HG02588 (cell line): Measurements from ENCODE around the gene RNASE8.

Source experiments
- ATAC-seq: cut with Tn5 transposase; IDR thresholded peaks from one replicate; pipeline ENCODE4 v1.9.1; 2021; ENCODE audit warnings: mild to moderate bottlenecking, moderate library complexity; ENCODE audit not compliant: unreplicated experiment

The RNASE8 gene

DNA sequence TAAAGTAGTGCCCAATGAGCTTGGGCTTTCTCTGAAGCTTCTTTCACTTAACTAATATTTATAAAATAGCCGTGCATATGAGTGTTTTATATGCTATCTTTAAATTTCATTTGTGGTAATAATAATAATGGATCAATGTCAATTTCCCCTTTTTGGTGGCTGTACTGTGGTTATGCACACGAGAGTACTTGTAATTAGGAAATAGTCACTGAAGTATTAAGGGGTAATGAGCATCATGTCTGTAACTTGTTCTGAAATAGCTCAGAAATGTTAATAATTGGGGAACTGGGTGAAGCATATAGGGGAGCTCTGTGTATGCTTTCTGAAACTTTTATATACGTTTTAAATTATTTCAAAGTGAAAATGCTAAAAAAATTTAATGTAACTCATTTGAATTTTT, 7.0 kb upstream of the RNASE8 start:
- ATAC-seq = no peak

DNA sequence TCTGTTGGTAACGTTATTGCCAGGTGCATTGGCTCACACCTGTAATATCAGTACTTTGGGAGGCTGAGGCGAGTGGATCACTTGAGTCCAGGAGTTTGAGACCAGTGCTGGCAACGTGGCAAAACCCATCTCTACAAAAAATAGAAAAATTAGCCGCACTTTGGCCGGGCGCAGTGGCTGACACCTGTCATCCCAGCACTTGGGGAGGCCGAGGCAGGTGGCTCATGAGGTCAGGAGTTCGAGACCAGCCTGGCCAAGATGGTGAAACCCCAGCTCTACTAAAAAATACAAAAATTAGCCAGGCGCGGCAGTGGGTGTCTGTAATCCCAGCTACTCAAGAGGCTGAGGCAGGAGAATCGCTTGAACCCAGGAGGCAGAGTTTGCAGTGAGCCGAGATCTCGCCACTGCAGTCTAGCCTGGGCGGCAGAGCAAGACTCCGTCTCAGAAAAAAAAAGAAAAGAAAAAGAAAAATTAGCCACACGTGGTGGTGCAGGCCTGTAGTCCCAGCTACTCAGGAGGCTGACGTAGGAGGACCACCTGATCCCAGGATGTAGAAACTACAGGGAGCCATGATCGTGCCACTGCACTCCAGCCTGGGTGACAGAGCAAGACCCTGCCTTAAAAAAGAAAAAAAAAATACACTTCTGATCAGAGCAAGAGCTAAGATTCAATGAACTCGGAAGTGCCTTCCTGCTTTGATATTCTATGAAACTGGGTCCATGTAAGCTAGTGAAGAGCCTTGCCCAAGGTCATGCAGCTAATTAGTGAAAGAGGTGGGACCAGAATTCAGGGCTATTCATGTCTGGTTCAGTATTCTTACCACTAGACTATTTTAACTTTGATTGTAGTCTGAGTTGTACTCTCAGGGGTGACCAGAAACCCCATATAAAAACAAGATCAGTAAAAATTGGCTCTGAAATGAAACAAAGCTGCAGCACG, 4.2 kb upstream of the RNASE8 start:
- ATAC-seq = no peak

DNA sequence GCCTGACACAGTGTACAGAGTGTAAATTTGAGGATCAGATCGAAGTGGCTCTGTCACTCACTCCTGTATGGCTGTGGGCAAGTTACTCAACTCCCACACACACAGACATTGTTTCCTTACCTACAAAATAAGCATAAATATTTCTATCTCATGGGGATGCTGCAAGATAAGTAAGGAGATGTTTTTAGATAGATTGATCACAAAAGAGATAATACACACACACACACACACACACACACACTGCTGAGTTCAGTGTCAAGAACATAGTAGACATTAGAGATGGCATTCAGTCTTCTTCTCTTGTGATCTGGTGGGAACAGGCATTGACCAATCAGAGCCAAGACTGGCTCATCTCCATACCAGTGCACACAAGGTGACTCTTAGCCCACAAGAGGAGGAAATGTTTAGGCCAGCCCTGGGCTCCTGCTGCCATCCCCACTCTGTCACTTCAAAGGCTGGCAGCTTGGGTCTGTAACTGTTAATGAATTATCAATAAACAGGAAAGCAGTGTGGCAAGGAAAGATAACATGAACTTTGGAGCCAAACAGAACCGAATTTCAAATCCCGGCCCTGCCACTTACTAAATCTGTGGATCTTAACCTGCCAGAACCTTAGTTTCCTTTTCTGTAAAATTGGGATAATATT, 3.4 kb upstream of the RNASE8 start:
- no peak for ATAC-seq

DNA sequence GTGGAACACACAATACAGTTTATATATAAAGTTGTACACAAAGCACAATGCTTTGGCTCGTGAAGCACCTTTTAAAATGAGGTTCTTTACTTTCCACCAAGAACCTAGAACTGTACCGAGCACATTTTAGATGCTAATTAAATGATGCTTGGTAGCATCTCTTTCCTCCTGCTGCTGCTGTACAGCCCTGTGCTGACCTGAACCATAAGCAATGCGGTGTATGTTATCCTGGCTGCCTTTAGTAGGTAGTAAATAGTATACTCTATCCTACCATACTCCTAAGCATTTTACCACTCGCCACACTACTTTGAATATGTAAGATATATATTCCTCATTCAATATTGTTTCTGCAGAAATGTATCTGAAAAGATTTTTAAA, 2.9 kb upstream of the RNASE8 start:
- ATAC-seq = no peak

DNA sequence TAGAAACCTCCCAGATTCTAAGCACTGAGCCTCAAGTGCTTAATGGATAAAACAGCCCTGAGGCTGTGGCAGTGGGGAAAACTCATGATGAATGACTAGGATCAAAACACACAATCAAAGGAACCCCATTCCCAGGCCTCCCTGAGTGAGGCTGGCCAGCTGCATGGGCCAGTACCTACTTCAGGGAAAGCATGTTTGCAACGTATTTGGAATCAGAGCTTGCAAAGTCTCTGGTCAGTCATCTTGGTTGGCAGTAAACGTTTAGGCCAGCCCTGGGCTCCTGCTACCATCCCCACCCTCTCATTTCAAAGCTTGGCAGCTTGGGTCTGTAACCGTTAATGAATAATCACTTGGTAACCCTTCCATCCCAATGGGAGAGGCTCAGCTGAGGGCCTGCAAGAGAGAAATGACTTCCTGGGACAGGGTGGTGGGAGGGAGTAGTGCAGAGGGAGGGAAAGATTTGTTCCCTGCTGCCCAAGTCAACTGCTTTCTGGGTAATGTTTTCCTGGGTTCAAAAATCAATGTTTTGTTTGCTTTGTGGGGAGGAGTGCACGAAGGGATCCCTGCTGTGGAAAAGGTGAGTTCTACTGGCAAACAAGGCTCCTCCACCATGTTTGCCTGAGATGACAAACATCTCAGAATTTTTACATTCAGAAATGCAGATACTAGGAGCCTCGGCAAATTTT, 2.0 kb upstream of the RNASE8 start:
- no peak for ATAC-seq

DNA sequence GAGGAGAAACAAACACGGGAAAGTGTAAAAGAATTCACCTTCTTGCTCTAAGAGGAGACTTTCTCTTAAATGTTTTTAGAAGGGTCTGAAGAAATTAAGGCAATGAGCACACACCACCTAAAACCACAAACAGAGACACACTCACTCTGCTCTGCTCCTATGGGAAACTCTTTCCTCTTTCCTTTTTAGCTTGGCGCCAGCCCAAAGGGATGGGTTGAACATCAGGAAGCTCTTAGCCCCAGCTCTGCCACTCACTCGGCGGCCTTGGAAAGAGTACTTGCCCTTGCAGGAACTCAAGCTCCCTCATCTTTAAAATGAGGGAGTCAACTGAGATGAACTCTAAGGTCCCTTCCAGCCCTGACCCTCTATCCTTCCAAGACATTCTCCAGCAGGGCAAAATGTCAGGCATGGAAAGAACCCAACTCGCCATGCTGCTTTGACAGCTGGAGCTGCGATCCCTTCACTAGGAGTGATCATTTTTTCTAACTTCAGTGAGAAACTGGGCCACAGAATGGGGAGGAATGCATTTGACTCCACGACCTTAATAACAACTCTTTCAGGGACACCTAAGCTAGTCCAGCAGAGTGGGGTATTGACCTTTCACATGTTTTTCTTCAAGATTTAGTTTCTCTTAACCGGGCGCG, 980 bp upstream of the RNASE8 start:
- ATAC-seq = no peak

DNA sequence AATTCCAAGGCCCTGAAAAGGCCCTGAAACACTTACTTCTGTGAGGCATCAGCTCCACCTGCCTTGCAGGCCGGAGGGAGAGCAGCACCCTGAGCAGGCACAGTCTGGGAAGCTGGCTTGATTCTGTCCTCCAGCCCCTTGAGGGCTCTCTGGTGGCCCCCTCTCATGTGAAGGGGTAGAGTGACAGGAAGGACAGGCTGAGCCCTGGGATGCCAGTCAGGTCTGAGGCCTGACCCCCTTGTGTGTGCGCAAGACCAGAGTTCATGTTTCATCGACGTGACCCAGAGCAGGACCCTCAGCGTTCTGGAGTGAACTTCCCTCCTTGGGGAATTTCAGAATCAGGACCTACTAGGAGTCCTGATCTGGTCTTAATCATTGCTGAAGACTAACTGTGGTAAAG, 1.3 kb downstream of the RNASE8 start:
- ATAC-seq = no peak

DNA sequence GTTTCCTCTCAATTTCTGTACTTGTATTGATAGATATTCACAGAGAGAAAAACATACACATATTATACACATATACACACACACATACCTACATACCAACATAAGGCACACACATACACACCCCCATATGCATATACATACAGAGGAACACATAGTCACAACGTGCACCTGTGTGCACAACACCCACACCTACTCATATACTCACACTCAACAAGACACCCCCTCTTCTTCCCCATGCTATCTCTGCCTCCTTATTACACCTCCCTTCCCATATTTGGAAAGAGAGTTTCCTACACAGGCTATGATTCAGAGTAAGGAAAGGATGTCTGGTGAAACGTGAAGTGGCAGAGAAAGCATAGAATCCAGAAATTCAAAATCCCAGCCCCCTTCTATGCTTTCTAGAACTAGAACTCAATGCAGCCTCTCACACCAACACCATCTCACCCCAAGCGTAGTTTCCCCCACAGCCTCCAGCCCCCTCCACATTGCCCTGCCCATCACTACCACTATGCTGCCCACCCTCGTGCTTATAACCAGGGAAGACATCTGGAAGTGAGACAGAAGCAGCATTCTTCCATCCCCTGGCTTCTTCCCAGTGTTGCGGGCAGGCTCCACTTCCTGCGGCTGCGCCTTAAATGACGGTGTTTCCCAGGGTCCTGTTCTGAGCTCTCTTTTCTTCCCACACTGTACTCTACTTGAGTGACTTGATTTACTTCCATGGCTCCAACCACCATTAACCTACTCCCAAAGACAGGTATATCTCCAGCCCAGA, 2.4 kb downstream of the RNASE8 start:
- ATAC-seq = no peak

DNA sequence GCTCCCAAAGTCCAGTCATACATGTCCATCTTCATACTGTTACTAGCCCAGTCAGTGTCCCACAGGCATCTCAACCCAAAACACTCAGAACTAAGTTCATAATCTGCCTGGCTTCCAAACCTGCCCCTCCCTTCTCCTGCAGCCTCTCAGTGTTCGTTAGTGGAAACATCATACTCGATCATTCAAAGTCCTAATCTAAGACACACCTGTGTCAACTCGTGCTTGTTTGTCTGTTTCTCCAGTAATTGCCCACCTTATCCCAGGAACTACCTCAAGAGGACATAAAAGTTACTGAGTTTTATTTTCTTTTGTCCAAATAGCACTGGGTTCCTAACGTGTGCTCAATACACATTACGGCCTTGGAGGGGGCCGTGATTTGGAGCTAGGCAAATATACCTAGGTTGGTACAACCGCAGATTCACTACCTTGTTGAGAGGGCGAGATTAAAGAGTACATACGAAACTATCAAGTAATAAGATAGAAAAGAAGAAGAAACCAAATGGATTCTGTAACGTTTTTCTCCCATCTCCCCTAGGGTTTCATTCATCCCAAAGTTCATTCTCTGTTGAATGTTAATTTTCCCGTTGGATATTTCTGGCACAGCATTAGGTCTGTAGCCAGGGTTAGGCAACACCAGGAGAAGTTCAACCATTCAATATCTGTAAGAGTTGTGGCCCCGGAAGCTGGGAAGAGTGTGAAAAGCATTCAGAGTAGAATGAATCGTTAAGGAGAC, 3.2 kb downstream of the RNASE8 start:
- ATAC-seq = no peak

DNA sequence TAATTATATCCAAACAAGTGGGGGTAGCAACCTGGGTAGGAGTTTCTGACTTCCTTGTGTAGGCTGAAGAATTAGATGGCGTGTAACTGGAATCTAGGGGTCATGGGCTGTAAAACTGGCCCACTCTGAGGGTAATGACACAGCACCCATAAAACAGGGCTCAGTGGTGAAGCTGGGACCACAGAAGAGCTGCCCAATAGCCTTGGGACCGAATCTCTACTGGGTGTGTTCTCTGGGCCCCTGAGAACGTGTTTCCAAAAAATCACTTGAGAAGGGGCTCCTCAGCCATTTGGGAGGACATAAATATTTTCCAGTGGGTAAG, 3.7 kb downstream of the RNASE8 start:
- no peak for ATAC-seq

DNA sequence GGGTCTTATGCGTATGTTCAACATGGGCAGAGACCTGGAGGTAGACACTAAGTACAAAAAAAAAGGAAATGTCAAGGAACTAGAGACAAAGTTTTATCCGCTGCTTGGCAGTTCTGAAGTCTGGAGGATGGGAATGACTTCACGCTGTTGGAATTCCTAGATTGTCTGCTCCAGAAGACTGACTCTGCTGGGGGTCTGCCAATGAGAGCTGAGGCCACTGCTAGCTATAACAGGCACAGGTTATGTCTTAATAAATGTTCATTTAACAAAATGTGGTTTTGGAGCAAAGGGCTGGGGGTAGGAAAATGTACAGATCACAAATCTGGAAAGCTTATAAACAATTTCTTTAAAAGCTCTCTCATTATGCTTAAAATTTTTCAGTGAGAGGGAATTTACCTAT, 5.9 kb downstream of the RNASE8 start:
- no peak for ATAC-seq

DNA sequence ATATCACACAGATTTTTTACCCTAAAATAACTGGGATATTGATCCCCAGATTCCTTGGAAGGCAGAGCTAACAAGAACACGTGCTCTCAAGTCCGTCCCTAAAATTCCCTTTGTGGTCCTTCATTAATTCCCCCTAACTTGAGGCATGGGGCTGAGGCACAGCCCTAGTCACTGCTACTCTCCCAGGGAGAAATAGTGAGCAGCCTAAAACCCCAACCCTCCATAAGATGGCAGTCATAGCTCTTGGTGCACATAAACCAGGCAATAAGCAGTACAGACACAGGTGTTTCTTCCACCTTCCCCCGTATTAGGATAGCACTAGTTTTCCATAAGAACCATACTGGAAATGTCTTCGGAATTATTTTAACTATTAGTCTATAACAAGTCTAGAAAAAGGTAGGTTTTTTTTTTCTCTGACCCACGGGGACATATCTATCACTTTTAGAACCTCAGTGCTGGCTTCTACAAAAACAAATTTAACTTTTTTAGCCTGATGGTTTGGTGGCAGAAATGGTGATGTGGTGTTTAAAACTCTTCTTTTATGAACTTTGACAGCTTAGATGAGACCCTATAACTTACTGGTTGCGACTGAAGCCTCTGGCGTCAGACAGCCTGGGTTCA, 9.4 kb downstream of the RNASE8 start:
- no peak for ATAC-seq

DNA sequence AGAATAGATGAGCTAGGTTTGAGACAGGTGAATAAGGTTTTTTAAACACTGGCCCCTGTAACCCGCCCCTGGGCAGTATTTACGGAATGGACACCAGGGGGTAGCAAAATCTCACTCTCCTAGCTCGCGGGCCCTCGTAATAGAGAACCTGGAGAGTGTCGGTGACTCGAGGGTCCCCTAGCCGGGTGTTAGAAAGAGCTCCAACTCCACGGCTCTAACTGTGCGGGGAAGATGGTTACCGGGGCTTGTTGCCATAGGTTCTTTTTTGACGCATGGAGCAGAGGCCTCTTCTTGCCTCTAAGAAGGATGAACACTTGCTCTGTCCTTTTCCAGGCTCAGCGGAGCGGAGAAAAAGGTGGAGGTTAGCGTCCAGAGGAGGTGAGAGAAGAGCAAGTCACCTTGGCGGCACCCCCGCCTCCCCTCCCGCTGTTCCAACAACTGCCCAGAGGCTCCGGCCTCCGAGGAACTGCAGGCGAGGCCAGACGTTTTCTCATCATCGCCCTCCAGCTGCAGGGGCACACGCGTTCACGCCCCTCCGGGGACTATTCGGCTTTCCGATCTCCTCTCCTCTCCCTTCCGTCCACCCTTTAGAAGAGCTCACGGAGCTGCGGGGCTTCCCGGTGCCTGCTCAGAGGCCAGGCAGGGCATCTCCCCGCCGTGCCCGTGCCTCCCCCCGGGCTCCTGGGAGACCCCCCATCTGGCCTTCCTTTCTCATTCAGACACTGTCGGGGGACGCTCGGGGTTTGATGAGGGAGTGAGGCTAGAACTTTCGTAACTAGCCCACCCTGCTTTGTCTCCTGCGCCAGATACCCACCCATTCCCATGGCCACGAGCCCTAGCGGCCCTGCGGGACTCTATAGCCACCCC, 11.1 kb downstream of the RNASE8 start:
- no peak for ATAC-seq

DNA sequence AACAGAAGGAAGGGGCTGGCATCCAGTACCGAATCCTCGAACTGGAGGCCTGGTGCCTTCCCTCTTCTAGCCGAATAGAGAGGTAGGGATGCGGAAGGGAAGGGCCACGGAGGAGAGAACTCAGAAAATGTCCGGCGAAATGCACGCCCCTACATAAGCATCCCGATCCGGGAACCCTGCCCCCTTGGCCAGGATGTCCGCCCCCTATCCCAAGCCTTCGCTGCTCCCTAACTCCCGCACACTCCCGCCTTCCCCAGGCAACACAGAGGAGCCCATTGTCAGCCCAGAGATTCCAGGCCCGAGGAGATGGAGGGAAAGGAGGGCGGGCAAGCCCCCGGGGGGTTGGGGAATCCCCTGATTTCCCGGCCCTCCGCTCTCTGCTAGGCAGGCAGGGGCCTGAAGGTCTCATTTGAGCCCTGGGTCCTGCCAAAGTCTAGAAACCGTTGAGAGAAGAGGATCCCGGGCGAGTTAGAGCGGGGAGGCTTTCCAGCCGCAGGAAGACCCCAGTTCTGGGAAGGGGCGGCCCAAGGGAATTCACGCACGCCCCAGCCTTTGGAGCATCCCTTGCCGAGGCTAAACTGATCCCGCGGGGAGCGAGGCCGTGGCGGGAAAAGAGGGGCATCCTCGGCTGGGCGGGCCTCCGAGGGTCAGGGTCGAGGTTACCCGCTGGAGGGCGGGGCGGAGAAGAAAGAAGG, 11.9 kb downstream of the RNASE8 start:
- no peak for ATAC-seq

DNA sequence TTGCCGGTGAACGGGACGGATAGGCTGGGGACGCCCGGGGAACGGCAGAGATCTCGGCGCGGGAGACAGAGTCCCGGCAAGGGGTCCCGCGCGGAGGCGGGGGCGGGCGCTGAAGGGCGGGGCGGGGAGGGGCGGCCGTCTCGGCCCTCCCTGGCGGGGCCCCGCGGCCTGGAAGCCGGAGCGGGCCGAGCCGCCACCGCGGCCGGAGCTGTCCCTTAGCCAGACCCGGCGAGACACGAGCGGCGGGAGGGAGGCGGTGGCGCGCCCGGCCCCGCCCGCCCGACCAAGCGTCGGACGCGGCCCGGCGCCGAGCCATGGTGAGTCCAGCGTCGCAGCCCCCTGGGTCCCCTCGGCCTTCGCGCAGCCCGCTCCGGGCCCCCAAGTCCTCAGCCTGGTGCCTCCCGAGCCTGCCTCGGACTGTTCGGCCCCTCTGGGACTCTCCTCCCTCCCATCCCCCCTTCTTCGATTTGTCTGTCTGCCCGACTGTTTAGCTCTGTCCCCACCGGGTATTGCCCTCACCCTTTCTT, 12.5 kb downstream of the RNASE8 start, which contains the start of gene ARHGEF40:
Gene ARHGEF40, plus strand, starts transcription at position 222 of the 527 bp plus-strand sequence. Its CDS starts 93 bp downstream, at position 315.
- no peak for ATAC-seq

DNA sequence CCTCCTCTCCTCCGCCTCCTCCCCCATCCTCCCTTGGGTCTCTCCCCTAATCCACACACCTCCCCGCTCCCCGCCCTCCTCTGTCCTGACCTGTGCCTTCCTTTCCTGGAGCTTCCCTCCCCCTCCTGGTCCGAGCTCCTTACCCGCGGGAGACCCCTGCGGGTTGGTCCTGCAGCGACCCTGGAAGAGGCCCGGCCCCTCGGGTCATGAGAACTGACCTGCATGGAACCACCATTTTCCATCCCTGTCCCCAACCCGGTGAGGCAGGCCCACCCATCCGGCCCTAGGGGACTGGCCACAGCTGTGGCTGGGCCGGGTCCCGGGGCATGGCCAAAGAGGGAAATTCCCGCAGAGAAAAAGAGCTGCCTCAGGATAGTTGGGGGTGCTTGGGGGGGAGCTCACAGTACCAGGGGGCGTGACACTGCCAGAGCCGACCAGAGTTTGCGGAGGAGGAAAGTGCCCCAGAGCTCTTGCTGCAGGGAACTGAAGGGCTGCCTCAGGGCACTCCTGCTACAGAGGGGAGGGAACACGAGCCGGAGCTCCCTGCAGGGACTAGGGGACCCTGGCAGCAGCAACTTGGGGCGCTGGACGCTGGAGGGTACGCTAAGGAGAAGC, 13.1 kb downstream of the RNASE8 start:
- ATAC-seq = no peak
